Ammon's horn (tissue), 1 donor: Measurements from ENCODE around the gene GAD1.

Source experiments
- DNase-seq: peaks from one replicate; pipeline ENCODE4 v3.0.0-alpha.2; 2016; ENCODE audit warnings: low spot score

GAD1 gene

GRCh38 chr2:170816504-170817092 is at the start of gene GAD1:
TSS of gene GAD1 (plus strand) at chr2:170816887. CDS start at chr2:170818592, 1,705 bp downstream.
- peak; percentile 52 for DNase-seq

- peak; percentile 43 for DNase-seq
These were observed 46.6 kb upstream of the GAD1 start, which contains the start of gene ERICH2 for GRCh38 chr2:170770008-170770605. TSS of gene ERICH2 (plus strand) at chr2:170770378. CDS start at chr2:170770682, 304 bp downstream.

- DNase-seq: peak; percentile 82
These were observed 45.9 kb upstream of the GAD1 start for GRCh38 chr2:170770606-170771420.

DNA sequence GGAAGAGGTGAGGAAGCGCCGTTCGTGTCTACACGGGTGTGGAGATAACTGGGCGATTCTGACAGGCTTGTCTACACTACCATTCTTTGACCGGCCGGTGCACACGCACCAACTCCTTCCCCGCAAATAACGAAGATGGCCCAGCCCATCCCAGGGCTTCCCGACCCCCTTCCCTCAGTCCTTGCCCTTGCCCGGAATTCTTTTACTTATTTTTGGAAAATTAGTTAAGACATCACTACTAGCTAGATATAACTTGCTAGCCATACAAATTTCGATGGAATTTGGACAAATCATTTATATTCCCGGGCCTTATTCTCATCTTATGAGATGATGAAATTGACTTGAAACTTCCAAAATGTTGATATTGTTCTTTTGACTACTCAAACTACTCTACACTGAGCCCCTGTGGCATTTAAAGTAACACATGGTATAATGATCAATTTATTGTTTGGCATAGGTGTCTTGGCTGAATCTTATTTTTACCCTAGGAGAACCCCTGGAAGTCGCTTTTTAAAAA is 45.2 kb upstream of the GAD1 start:
- DNase-seq: no peak

DNA sequence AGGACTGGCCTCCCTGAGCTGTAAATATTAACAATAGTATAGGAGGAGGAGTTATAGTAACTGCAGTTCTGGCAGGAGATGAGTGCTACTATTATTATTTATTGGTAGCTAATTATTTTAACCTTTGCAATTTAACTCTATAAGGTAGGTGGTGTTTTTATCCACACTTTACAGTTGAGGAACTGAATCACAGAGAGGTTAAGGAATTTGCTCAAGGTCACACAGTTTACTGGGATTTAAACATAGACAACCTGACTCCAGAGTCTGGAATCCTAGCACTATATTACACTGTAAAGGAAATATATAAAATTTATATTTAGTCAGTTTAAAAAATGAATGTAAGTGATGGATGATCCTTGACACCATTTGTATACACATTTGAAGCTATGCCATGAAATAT is 44.4 kb upstream of the GAD1 start:
- no peak for DNase-seq

GRCh38 chr2:170774074-170774473 is 42.6 kb upstream of the GAD1 start:
- DNase-seq: no peak

GRCh38 chr2:170778900-170779299 is 37.8 kb upstream of the GAD1 start:
- no peak for DNase-seq

GRCh38 chr2:170779304-170779703 is 37.4 kb upstream of the GAD1 start:
- no peak for DNase-seq

- DNase-seq: no peak
These were observed 34.0 kb upstream of the GAD1 start for GRCh38 chr2:170782673-170783072.

- no peak for DNase-seq
These were observed 33.1 kb upstream of the GAD1 start for GRCh38 chr2:170783549-170783948.

DNA sequence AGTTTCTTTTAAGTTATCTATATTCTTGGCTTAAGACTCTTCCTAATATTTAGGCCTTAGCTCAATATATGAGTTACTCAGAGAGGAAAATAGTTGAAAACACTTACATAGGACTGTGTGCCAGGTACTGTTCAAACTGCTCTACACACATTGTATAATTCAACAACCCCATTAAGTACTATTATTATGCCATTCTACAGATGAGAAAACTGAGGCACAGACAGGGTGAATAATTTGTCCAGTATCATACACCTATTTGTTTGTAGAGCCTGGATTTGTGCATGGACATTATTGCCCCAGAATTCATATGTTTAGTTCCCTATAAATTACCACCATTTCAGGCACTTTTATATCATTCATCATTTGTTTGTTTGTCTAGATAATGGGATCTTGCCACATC is 17.7 kb upstream of the GAD1 start:
- DNase-seq: no peak

DNA sequence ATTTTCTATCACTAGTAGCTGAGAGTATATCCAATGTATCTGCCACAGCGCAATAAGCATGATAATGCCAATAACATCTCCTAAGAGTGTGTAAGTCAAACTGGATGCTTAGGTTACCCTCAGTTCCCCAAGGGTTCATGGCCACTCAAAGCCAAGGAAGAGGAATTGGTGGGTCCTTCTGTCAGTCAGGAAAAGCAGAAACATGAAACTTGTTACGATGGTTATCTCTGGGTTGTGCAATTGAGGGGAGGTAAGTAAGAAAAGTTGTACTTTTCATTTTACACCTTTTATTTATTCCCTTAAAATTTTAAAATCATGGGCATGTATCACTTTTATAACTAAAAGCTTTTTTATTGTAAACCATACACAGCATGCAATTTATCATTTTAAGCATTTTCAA is 10.1 kb upstream of the GAD1 start:
- DNase-seq: no peak

DNA sequence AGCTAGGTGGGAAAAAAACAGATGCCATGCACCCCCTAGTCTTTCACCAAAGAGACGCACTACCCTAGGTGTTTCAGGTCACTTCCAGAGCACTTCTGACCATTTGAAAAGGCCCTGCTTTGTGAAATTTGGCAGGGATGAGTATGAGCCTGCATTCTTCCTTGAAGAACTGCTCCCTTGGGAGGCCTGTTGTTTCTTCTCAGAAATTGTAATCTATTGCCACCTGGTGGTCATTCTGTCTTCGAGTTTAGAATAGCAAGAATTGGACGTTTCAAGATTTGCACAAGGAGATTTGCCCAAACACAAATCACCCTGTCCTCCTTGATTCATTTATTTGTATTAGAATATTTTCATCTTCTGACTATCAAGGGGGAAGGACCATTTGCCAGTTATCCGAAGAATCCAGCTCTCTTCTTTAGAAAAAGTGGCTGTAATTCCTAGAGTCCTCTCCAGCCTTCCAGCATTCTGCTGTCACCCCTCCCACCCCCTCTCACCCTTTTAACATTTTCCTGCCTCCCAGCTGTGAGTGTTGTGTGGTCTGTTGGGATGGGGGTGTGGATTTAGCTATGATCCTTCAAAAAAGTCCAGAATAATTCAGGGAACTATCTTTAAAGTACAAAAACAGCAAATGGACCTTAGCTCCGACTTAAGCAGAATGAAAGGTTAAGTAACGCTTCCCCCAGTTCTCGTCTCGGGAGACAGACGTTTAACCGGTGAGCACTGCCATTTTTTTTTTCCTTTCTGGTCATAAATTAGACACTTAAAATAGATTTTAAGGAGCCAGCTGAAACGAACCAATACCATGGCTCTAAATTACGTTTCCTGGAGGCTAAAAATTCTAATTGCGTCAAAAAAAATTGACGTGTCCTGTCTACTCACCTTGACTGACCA is 3.7 kb upstream of the GAD1 start:
- DNase-seq: peak; percentile 85

DNA sequence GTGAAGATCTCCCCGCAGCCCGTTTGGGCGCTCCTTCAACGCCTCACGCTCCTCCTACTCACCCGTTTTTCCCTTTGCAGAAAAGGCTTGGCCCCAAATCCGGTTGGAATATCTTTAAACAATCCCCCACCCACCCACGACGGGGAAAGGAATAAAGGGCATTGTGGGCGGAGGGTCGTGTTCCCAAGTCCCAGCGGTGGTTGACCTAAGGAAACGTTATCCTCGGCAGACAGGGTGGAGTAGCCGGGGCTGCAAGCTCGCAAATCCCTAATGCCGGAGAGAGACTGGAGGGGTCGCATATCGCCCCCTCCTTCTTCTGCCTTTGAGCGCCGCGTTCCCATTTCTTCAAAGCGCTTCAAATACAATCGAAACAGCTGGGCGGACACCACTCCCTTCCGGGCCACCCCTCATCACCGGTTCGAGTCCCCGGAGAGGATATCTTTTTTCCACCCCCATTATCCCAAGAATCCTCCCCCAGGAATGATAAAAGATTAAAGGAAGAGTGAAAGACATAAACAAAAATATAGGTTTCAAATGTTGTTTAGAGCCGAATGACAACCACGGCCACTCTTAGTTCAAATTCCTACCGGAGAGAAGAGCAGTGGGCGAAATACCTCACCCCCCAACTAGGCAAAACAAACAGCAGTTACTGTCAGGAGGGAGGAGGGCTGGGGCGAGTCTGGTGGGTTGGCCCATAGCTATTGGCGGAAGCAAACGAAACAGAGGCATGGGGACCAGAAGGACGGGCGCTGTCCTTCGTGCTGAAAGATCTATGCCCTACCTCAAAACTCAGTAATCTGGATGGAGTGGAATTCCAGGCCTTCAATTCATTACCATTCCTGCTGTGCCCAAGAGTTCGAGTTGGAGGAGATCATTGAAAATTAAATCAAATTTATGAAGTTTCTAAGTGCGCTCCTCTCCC is 2.8 kb upstream of the GAD1 start:
- DNase-seq: no peak

- DNase-seq: no peak
These were observed 2.0 kb upstream of the GAD1 start for GRCh38 chr2:170814533-170815230.

- DNase-seq: no peak
These were observed 1.4 kb upstream of the GAD1 start for GRCh38 chr2:170815311-170815710.

DNA sequence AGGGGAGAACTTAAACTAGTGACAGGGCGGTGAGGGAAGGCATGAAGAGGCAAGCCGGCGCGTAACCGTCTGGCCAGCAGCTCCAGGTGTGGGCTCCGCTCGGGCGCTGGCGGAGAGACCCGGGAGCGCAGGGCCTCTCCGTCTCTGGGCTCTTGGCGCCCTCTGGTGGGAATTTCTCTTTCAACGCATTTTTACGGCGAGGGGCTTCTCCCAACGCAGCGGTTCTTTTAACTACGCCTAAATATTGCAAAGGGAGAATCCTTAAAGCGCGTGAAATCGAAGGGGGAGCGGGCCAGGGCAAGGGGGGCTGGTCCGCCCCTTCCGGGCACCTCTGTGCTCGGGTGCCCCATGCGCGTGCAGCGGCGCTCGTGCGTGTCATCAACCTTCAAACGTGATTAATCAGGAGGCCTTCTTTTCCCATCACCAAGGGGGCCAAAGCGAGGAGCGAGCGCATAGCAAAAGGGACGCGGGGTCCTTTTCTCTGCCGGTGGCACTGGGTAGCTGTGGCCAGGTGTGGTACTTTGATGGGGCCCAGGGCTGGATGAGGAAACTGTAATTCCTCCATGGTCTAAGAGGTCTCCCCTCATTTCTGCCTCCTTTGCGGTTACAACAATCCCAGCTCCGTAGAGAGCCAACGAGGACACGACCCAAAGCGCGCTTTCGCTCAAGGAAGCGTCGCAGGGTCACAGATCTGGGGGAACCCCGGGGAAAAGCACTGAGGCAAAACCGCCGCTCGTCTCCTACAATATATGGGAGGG is 762 bp upstream of the GAD1 start:
- DNase-seq: peak; percentile 54

DNA sequence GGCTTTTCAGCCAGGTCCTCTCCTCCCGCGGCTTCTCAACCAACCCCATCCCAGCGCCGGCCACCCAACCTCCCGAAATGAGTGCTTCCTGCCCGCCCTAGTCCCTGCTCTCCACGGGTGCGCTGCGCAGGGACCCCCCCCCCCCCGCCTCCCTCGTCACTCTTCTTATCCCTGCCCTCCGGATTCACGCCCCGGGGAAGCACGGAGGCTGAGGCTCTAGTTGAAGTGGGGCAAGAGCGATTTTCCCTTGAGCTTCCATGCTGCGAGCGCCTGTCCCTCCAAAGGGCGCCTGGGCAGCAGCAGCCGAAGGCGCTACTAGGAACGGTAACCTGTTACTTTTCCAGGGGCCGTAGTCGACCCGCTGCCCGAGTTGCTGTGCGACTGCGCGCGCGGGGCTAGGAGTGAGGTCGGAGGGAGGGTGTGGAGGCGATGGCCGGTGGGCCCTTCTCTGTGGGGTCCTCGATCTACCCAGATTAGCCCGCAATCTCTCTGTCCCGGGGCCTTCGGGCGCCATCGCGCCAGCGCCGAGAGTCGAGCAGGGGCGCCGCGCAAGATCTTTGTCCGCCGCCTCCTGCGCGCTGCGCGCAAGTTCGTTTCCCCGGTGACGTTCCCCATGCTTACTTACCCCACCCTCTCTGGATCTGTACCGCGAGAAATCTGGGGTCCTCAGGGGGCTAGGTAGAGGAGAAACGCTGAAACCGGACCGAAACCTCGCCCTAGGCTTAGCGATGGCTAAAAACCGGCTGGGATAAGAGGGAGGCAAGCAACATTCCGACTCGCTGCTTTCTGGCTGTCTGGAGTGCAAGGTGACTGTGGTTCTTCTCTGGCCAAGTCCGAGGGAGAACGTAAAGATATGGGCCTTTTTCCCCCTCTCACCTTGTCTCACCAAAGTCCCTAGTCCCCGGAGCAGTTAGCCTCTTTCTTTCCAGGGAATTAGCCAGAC is 677 bp downstream of the GAD1 start:
- no peak for DNase-seq
